Endothelial cell of umbilical vein (primary cell): Measurements from ENCODE around the gene MUC5AC.

Experiments
- FOS ChIP-seq: IDR thresholded peaks from 2 replicates; pipeline ENCODE4 v1.6.1; 2011; ENCODE audit warnings: mild to moderate bottlenecking, low read length, moderate library complexity, borderline replicate concordance; ENCODE audit not compliant: insufficient read depth
- JUN ChIP-seq: IDR thresholded peaks from 2 replicates; pipeline ENCODE4 v1.6.1; 2011; ENCODE audit warnings: borderline replicate concordance, low read depth; ENCODE audit not compliant: insufficient read length, insufficient read depth
- MYC ChIP-seq: IDR thresholded peaks from one replicate; pipeline ENCODE4 v1.6.1; 2011; ENCODE audit warnings: mild to moderate bottlenecking, low read depth, low read length
- POLR2A ChIP-seq: IDR thresholded peaks from 2 replicates; pipeline ENCODE4 v1.6.1; 2012; ENCODE audit warnings: low read depth, mild to moderate bottlenecking, control low read depth, low read length
- TF ChIP-seq, protein P1 (sequence below), 2 donors: IDR thresholded peaks; 1 replicate in 1 of 2; 2 replicates in 1 of 2; pipeline ENCODE4 v1.5.1; 2011; ENCODE audit warnings: low read length in 2 of 2, mild to moderate bottlenecking in 2 of 2, moderate library complexity in 2 of 2, control low read depth in 1 of 2, inconsistent platforms in 1 of 2, low read depth in 1 of 2; ENCODE audit not compliant: insufficient read depth in 1 of 2; ENCODE audit errors: extremely low read depth in 1 of 2

DNA sequence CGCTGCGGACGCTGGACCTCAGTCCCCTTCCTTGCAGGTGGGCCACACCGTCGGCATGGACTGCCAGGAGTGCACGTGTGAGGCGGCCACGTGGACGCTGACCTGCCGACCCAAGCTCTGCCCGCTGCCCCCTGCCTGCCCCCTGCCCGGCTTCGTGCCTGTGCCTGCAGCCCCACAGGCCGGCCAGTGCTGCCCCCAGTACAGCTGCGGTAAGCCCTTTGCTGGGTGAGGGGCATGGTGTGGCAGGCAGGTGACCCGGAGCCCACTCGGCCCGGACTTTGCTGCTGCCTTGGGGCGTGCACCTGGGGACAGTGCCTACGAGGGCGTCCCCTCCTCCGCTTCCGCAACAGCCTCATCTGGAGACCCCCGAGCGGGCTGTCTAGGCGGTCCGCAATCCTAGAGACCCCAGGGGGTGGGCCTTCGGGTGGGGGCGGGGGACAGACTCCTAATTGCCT, 39.7 kb downstream of the MUC5AC start:
- TF ChIP-seq POLR2A (no peak), JUN (no peak), FOS (no peak), MYC (no peak)
- TF ChIP-seq, protein P1, sequence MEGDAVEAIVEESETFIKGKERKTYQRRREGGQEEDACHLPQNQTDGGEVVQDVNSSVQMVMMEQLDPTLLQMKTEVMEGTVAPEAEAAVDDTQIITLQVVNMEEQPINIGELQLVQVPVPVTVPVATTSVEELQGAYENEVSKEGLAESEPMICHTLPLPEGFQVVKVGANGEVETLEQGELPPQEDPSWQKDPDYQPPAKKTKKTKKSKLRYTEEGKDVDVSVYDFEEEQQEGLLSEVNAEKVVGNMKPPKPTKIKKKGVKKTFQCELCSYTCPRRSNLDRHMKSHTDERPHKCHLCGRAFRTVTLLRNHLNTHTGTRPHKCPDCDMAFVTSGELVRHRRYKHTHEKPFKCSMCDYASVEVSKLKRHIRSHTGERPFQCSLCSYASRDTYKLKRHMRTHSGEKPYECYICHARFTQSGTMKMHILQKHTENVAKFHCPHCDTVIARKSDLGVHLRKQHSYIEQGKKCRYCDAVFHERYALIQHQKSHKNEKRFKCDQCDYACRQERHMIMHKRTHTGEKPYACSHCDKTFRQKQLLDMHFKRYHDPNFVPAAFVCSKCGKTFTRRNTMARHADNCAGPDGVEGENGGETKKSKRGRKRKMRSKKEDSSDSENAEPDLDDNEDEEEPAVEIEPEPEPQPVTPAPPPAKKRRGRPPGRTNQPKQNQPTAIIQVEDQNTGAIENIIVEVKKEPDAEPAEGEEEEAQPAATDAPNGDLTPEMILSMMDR (IDR thresholded peaks at IDR 0.05; ENCODE audit: extremely low read depth in 1 of 2, insufficient read depth in 1 of 2, low read depth in 1 of 2, low read length in 2 of 2) = no peak
